Kidney (tissue), 14 donors: ENCODE results near the gene LIX1L. TPM values are rescaled to one million over a fixed set of nuclear protein-coding genes. Genes with fewer than 3 reads are reported as not detected.
A peak's percentile ranks its signal among the peaks of the same experiment; 100 is the strongest.
"Not testable (repeated sequence)": the region's sequence is repeated elsewhere in the genome, so short reads cannot be mapped to it uniquely, and the experiment has no call there.

Experiments
- DNase-seq, 5 donors: peaks; one replicate each; pipeline ENCODE4 v3.0.0-alpha.2; 2013 to 2020
- FAIRE-seq: peaks from 2 replicates; lab custom pipeline; 2012; peaks lifted over from hg19 to GRCh38; lab: Jason Lieb, UNC
- H3K27ac ChIP-seq, 2 donors: one replicate each; pipeline ENCODE4 v1.7.0; 2013; ENCODE audit warnings: low read depth in 2 of 2, low read length in 2 of 2, inconsistent platforms in 1 of 2
- H3K27me3 ChIP-seq: one replicate; pipeline ENCODE4 v1.7.1; 2013; ENCODE audit warnings: low read length, inconsistent platforms; ENCODE audit not compliant: control insufficient read depth, insufficient read depth
- H3K36me3 ChIP-seq, 3 donors: one replicate each; pipeline versions ENCODE4 v1.7.0 to v1.7.1; 2013; ENCODE audit warnings: low read length in 3 of 3, control low read depth in 1 of 3, inconsistent platforms in 1 of 3; ENCODE audit not compliant: insufficient read depth in 3 of 3, control insufficient read depth in 2 of 3
- H3K4me1 ChIP-seq, 3 donors: one replicate each; pipeline versions ENCODE4 v1.7.0 to v1.7.1; 2013; ENCODE audit warnings: low read length in 3 of 3, inconsistent platforms in 1 of 3, low read depth in 1 of 3; ENCODE audit not compliant: control insufficient read depth in 2 of 3, insufficient read depth in 2 of 3
- H3K4me3 ChIP-seq, 3 donors: one replicate each; pipeline versions ENCODE4 v1.7.0 to v1.8.1; 2013; ENCODE audit warnings: low read length in 3 of 3, control low read depth in 1 of 3, inconsistent platforms in 1 of 3
- H3K9ac ChIP-seq, 3 donors: one replicate each; pipeline versions ENCODE4 v1.7.0 to v1.7.1; 2013; ENCODE audit warnings: low read length in 3 of 3, control low read depth in 1 of 3, inconsistent platforms in 1 of 3
- H3K9me3 ChIP-seq, 3 donors: one replicate each; pipeline versions ENCODE4 v1.7.0 to v1.7.1; 2013; ENCODE audit warnings: low read length in 3 of 3, control low read depth in 1 of 3, inconsistent platforms in 1 of 3; ENCODE audit not compliant: control insufficient read depth in 2 of 3, insufficient read depth in 1 of 3
- CTCF ChIP-seq: IDR thresholded peaks from 3 replicates; pipeline ENCODE4 v1.5.1; 2012; ENCODE audit warnings: mild to moderate bottlenecking, moderate library complexity, borderline replicate concordance; ENCODE audit not compliant: insufficient read depth; ENCODE audit errors: extremely low read depth
- intact Hi-C: fragments of 100-400 bp; cut with DNase I; formaldehyde crosslinking; loops from one replicate; pipeline ENCODE4 v1.11.1; 2022
- polyA plus RNA-seq: library from polyadenylated mRNA; stranded (reverse); fragments of 350-450 nt; fragmentation: Illumina TruSeq; extraction: RNeasy Lipid Tissue Mini Kit (QIAGEN cat#74804); gene quantifications from one replicate; pipeline ENCODE4 v1.2.3, GENCODE V29; 2014; ENCODE audit warnings: low read depth, low replicate concordance; ENCODE audit not compliant: insufficient read depth
- total RNA-seq: library from RNA; stranded (reverse); fragmentation: NEBNext Ultra II Directional; extraction: Animal tissue kit (Norgen Biotek cat#: 25700); gene quantifications from one replicate; pipeline ENCODE4 v1.2.1, GENCODE V29; 2021
- donor health status: control.
- donor health status: control.
- donor health status: control.
- donor health status: control.
- donor health status: control.
- donor health status: DM: yes; HTN: yes; CAD: no.
- donor health status: Normal renal cell carcinoma (clear cell type).

The LIX1L gene
- total and polyA plus RNA-seq, 2 donors from 2014 or later, result 10.0 to 27.8 TPM

GRCh38 chr1:145926686-145927062 lies 31.1 kb downstream of the LIX1L start:
- TF ChIP-seq CTCF, result no peak
- Histone ChIP-seq H3K27me3 (no peaks in the 10 kb centered on the region), H3K4me1 (peaks cover 3 to 6% (median 6%) of the 10 kb centered on the region in 3 donors), H3K9ac (peak overlapping the region; percentile 92 to 99 (median 95)), H3K36me3 (peaks cover 3 to 6% (median 4%) of the 10 kb centered on the region in 3 donors), H3K27ac (peak overlapping the region; percentile 96 to 99), H3K4me3 (peak overlapping the region; percentile 82 to 94 (median 93)), H3K9me3 (no peaks in the 10 kb centered on the region)
- FAIRE-seq (no peak), DNase-seq (peak in 1 of 5 donors; percentile 5)
- intact Hi-C loops, result no loop called here

- Histone ChIP-seq H3K36me3 (peaks cover 3 to 6% (median 4%) of the 10 kb centered on the region in 3 donors), H3K27ac (no peak overlapping the region), H3K4me3 (no peak overlapping the region), H3K4me1 (peaks cover 8 to 25% (median 11%) of the 10 kb centered on the region in 3 donors), H3K27me3 (no peaks in the 10 kb centered on the region), H3K9me3 (no peaks in the 10 kb centered on the region), H3K9ac (no peak overlapping the region)
- no peak for FAIRE-seq
- no peak for DNase-seq
- intact Hi-C loops, result no loop called here
- TF ChIP-seq CTCF, result no peak
Measured at GRCh38 chr1:145922266-145922665, 35.6 kb downstream of the LIX1L start.

- H3K27me3 ChIP-seq, H3K27ac ChIP-seq, DNase-seq, H3K9me3 ChIP-seq, intact Hi-C loops, H3K36me3 ChIP-seq, H3K4me3 ChIP-seq, H3K9ac ChIP-seq, FAIRE-seq: not testable (repeated sequence)
- peaks cover 4 to 22% (median 5%) of the 10 kb centered on the region in 3 donors for H3K4me1 ChIP-seq
Measured at GRCh38 chr1:145920297-145920696, 37.5 kb downstream of the LIX1L start.

GRCh38 chr1:145918992-145919939 lies 38.6 kb downstream of the LIX1L start:
- Histone ChIP-seq H3K27me3 (no peaks in the 10 kb centered on the region), H3K9me3 (no peaks in the 10 kb centered on the region), H3K9ac (peak overlapping the region; percentile 14 to 95 (median 90)), H3K27ac (peak overlapping the region; percentile 89 to 95), H3K36me3 (peaks cover 0 to 6% (median 0%) of the 10 kb centered on the region in 3 donors), H3K4me1 (peaks cover 4 to 22% (median 5%) of the 10 kb centered on the region in 3 donors), H3K4me3 (peak overlapping the region; percentile 91 to 99 (median 97))
- intact Hi-C loops, result no loop called here
- FAIRE-seq (no peak), DNase-seq (peak; percentile 54 to 89 (median 69))
- peak; percentile 17 for TF ChIP-seq CTCF
